Uterus (tissue), 2 donors: ENCODE results near the gene DGKI.

Experiments used
- POLR2A ChIP-seq, 2 donors: fragments of 450-650 bp; IDR thresholded peaks; one replicate each; pipeline ENCODE4 v1.6.1; 2016; ENCODE audit warnings: antibody characterized with exemption in 2 of 2, mild to moderate bottlenecking in 1 of 2, moderate library complexity in 1 of 2
- TF ChIP-seq, protein P1 (sequence below), 4 experiments: fragments of 200-600 bp in 2 of 4; fragments of 450-650 bp in 2 of 4; sonication (generic) in 2 of 4; IDR thresholded peaks; one replicate each; pipeline ENCODE4 v1.5.1; 2016 to 2019; ENCODE audit warnings: antibody characterized with exemption in 4 of 4, mild to moderate bottlenecking in 2 of 4, moderate library complexity in 1 of 4

DNA sequence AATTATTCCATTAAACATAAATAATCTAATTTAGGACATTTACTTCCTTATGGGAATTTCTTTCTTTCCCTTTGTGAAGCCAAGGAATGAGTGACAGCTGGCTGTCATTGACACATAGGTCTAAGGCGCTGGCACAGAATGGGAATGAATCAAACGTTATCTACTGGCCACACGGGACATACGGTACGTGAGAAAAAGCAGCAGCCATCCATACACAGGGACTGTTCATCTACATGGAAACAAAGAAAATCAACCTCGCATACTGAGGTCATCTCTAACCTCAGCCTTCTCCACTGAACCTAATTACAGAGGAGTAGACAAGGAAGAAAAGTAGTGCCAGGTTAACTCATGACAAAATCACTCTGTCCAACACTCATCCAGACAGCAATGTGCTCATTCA lies 376.9 kb downstream of the DGKI start:
- TF ChIP-seq, protein P1, sequence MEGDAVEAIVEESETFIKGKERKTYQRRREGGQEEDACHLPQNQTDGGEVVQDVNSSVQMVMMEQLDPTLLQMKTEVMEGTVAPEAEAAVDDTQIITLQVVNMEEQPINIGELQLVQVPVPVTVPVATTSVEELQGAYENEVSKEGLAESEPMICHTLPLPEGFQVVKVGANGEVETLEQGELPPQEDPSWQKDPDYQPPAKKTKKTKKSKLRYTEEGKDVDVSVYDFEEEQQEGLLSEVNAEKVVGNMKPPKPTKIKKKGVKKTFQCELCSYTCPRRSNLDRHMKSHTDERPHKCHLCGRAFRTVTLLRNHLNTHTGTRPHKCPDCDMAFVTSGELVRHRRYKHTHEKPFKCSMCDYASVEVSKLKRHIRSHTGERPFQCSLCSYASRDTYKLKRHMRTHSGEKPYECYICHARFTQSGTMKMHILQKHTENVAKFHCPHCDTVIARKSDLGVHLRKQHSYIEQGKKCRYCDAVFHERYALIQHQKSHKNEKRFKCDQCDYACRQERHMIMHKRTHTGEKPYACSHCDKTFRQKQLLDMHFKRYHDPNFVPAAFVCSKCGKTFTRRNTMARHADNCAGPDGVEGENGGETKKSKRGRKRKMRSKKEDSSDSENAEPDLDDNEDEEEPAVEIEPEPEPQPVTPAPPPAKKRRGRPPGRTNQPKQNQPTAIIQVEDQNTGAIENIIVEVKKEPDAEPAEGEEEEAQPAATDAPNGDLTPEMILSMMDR (IDR thresholded peaks at IDR 0.05), result no peak
- TF ChIP-seq POLR2A (IDR thresholded peaks at IDR 0.05), result no peak
